Inflammatory macrophage (primary cell): ENCODE measurements around the gene GLT6D1.
"Not testable (repeated sequence)": the region's sequence is repeated elsewhere in the genome, so short reads cannot be mapped to it uniquely, and the experiment has no call there.

Experiments used
- DNase-seq, 2 donors: peaks; one replicate each; pipeline ENCODE4 v3.0.0-alpha.2; 2020 to 2022

Gene GLT6D1

GRCh38 chr9:135664801-135665794 lies 25.8 kb upstream of the GLT6D1 start:
- DNase-seq: no peak

GRCh38 chr9:135664266-135664665 lies 24.9 kb upstream of the GLT6D1 start:
- no peak for DNase-seq

- no peak for DNase-seq
Measured at GRCh38 chr9:135663857-135664256, 24.5 kb upstream of the GLT6D1 start.

GRCh38 chr9:135663451-135663770 lies 24.1 kb upstream of the GLT6D1 start:
- no peak for DNase-seq

- no peak for DNase-seq
Measured at GRCh38 chr9:135662758-135663450, 23.6 kb upstream of the GLT6D1 start, which contains the start of gene LCN9. TSS of gene LCN9 (plus strand) at chr9:135663309. CDS start at chr9:135663322, 13 bp downstream.

- DNase-seq: no peak
Measured at GRCh38 chr9:135661816-135662560, 22.6 kb upstream of the GLT6D1 start.

GRCh38 chr9:135660407-135660806 lies 21.1 kb upstream of the GLT6D1 start:
- DNase-seq: no peak

GRCh38 chr9:135659252-135659651 lies 19.9 kb upstream of the GLT6D1 start:
- no peak for DNase-seq

- DNase-seq: no peak
Measured at GRCh38 chr9:135657416-135657815, 18.1 kb upstream of the GLT6D1 start.

GRCh38 chr9:135655317-135655716 lies 16.0 kb upstream of the GLT6D1 start:
- no peak for DNase-seq

- DNase-seq: no peak
Measured at GRCh38 chr9:135650408-135650807, 11.1 kb upstream of the GLT6D1 start.

GRCh38 chr9:135649508-135649907 lies 10.2 kb upstream of the GLT6D1 start:
- DNase-seq: no peak

GRCh38 chr9:135648494-135649410 lies 9.4 kb upstream of the GLT6D1 start:
- DNase-seq: no peak

- no peak for DNase-seq
Measured at GRCh38 chr9:135647884-135648283, 8.5 kb upstream of the GLT6D1 start.

GRCh38 chr9:135644631-135645218 lies 5.4 kb upstream of the GLT6D1 start:
- no peak for DNase-seq

GRCh38 chr9:135641745-135642144 lies 2.4 kb upstream of the GLT6D1 start:
- no peak for DNase-seq

GRCh38 chr9:135641047-135641446 lies 1.7 kb upstream of the GLT6D1 start:
- DNase-seq: no peak

GRCh38 chr9:135636930-135637530 lies 2.3 kb downstream of the GLT6D1 start:
- not testable (repeated sequence) for DNase-seq

- no peak for DNase-seq
Measured at GRCh38 chr9:135632841-135633240, 6.5 kb downstream of the GLT6D1 start.

GRCh38 chr9:135624282-135624681 lies 15.1 kb downstream of the GLT6D1 start:
- no peak for DNase-seq

GRCh38 chr9:135622415-135623020 lies 16.8 kb downstream of the GLT6D1 start:
- no peak for DNase-seq
